Thymus (tissue), 11 donors: ENCODE data around the gene TSPOAP1. TPM values are rescaled to one million over a fixed set of nuclear protein-coding genes. Genes with fewer than 3 reads are reported as not detected.

ENCODE experiments used
- DNase-seq, 9 donors: peaks; one replicate each; pipeline ENCODE4 v3.0.0-alpha.2; 2013; ENCODE audit warnings: low spot score in 9 of 9, low read depth in 6 of 9, missing footprints in 1 of 9
- H3K27ac ChIP-seq, 2 donors: one replicate each; pipeline ENCODE4 v1.5.1; 2013; ENCODE audit warnings: control low read depth in 1 of 2, low read depth in 1 of 2, low read length in 1 of 2, mild to moderate bottlenecking in 1 of 2, moderate library complexity in 1 of 2
- H3K27me3 ChIP-seq, 2 donors: one replicate each; pipeline ENCODE4 v1.5.1; 2013; ENCODE audit warnings: low read length in 1 of 2; ENCODE audit not compliant: control insufficient read depth in 2 of 2, insufficient read depth in 1 of 2
- H3K36me3 ChIP-seq, 2 donors: one replicate each; pipeline ENCODE4 v1.5.1; 2013; ENCODE audit warnings: low read length in 1 of 2, mild to moderate bottlenecking in 1 of 2, moderate library complexity in 1 of 2; ENCODE audit not compliant: control insufficient read depth in 2 of 2, insufficient read depth in 2 of 2
- H3K4me1 ChIP-seq, 2 donors: one replicate each; pipeline ENCODE4 v1.5.1; 2013; ENCODE audit warnings: low read length in 2 of 2; ENCODE audit not compliant: control insufficient read depth in 2 of 2, insufficient read depth in 2 of 2
- H3K4me3 ChIP-seq, 2 donors: one replicate each; pipeline ENCODE4 v1.5.1; 2013; ENCODE audit warnings: low read length in 2 of 2, control low read depth in 1 of 2, mild to moderate bottlenecking in 1 of 2
- H3K9me3 ChIP-seq, 2 donors: one replicate each; pipeline ENCODE4 v1.5.1; 2013; ENCODE audit warnings: low read length in 1 of 2, mild to moderate bottlenecking in 1 of 2; ENCODE audit not compliant: control insufficient read depth in 2 of 2, insufficient read depth in 1 of 2
- WGBS: extraction: QIAGEN DNeasy Blood & Tissue Kit; methylation state at CpG from one replicate; pipeline ENCODE4 v1.1.7; 2013; 5-methylcytosine and 5-hydroxymethylcytosine counted together
- polyA plus RNA-seq: library from polyadenylated mRNA; stranded (reverse); fragments of 200-250 nt; gene quantifications from one replicate; pipeline ENCODE4 v1.2.3, GENCODE V29; 2013
- total RNA-seq: library from RNA; stranded (reverse); fragments of 120-200 nt; gene quantifications from one replicate; pipeline ENCODE4 v1.2.4, GENCODE V29; 2013
- donor health status: healthy.

TSPOAP1 gene
- total and polyA plus RNA-seq, 2 donors: 12.1 to 45.2 TPM

- peak in 7 of 9 donors; percentile 45 to 86 (median 61) for DNase-seq
- 24% methylated on average over 5 of the region's 5 CpGs for WGBS
- H3K9me3 ChIP-seq: peaks cover 0 to 4% of the 10 kb centered on the region in 2 donors
- H3K27ac ChIP-seq: peak overlapping the region in 1 of 2 donors; percentile 37
- peaks cover 39 to 53% of the 10 kb centered on the region in 2 donors for H3K36me3 ChIP-seq
- H3K4me3 ChIP-seq: no peak overlapping the region
- no peaks in the 10 kb centered on the region for H3K27me3 ChIP-seq
- H3K4me1 ChIP-seq: peaks cover 4 to 5% of the 10 kb centered on the region in 2 donors
Observed at GRCh38 chr17:58317421-58318064, 11.1 kb downstream of the TSPOAP1 start.

- no peak for DNase-seq
- H3K27ac ChIP-seq: no peak overlapping the region
- H3K9me3 ChIP-seq: peaks cover 0 to 4% of the 10 kb centered on the region in 2 donors
- peaks cover 37 to 55% of the 10 kb centered on the region in 2 donors for H3K36me3 ChIP-seq
- peaks cover 4 to 5% of the 10 kb centered on the region in 2 donors for H3K4me1 ChIP-seq
- no peaks in the 10 kb centered on the region for H3K27me3 ChIP-seq
- H3K4me3 ChIP-seq: no peak overlapping the region
- 96% methylated on average over 8 of the region's 8 CpGs for WGBS
Observed at GRCh38 chr17:58316260-58316960, 12.2 kb downstream of the TSPOAP1 start.

- no peaks in the 10 kb centered on the region for H3K27me3 ChIP-seq
- no peak for DNase-seq
- H3K4me1 ChIP-seq: peaks cover 4 to 5% of the 10 kb centered on the region in 2 donors
- H3K4me3 ChIP-seq: no peak overlapping the region
- no peak overlapping the region for H3K27ac ChIP-seq
- H3K9me3 ChIP-seq: peaks cover 0 to 4% of the 10 kb centered on the region in 2 donors
- H3K36me3 ChIP-seq: peaks cover 43 to 58% of the 10 kb centered on the region in 2 donors
- 97% methylated on average over 4 of the region's 4 CpGs for WGBS
Observed at GRCh38 chr17:58315750-58316149, 12.8 kb downstream of the TSPOAP1 start.

GRCh38 chr17:58315281-58315711 lies 13.3 kb downstream of the TSPOAP1 start:
- 97% methylated on average over 6 of the region's 6 CpGs for WGBS
- DNase-seq: no peak
- Histone ChIP-seq H3K4me1 (peaks cover 4 to 5% of the 10 kb centered on the region in 2 donors), H3K4me3 (no peak overlapping the region), H3K36me3 (peaks cover 42 to 62% of the 10 kb centered on the region in 2 donors), H3K9me3 (peaks cover 0 to 4% of the 10 kb centered on the region in 2 donors), H3K27ac (no peak overlapping the region), H3K27me3 (no peaks in the 10 kb centered on the region)

- Histone ChIP-seq H3K36me3 (peaks cover 43 to 62% of the 10 kb centered on the region in 2 donors), H3K27ac (no peak overlapping the region), H3K9me3 (peaks cover 0 to 4% of the 10 kb centered on the region in 2 donors), H3K4me1 (peaks cover 4 to 5% of the 10 kb centered on the region in 2 donors), H3K4me3 (no peak overlapping the region), H3K27me3 (no peaks in the 10 kb centered on the region)
- WGBS: 97% methylated on average over 6 of the region's 6 CpGs
- no peak for DNase-seq
Observed at GRCh38 chr17:58314706-58315015, 13.9 kb downstream of the TSPOAP1 start.

GRCh38 chr17:58313815-58314705 lies 14.5 kb downstream of the TSPOAP1 start:
- no peak overlapping the region for H3K4me3 ChIP-seq
- WGBS: 88% methylated on average over 7 of the region's 7 CpGs
- H3K27ac ChIP-seq: no peak overlapping the region
- no peaks in the 10 kb centered on the region for H3K27me3 ChIP-seq
- peaks cover 4 to 5% of the 10 kb centered on the region in 2 donors for H3K4me1 ChIP-seq
- peaks cover 0 to 4% of the 10 kb centered on the region in 2 donors for H3K9me3 ChIP-seq
- H3K36me3 ChIP-seq: peaks cover 46 to 63% of the 10 kb centered on the region in 2 donors
- no peak for DNase-seq

- Histone ChIP-seq H3K4me1 (peaks cover 2 to 4% of the 10 kb centered on the region in 2 donors), H3K27ac (no peak overlapping the region), H3K36me3 (peaks cover 52 to 71% of the 10 kb centered on the region in 2 donors), H3K4me3 (no peak overlapping the region), H3K9me3 (peaks cover 0 to 3% of the 10 kb centered on the region in 2 donors), H3K27me3 (no peaks in the 10 kb centered on the region)
- no peak for DNase-seq
- WGBS: 91% methylated on average over 1 of the region's 1 CpG
Observed at GRCh38 chr17:58312829-58313228, 15.8 kb downstream of the TSPOAP1 start.

GRCh38 chr17:58312021-58312630 lies 16.5 kb downstream of the TSPOAP1 start:
- 98% methylated on average over 23 of the region's 23 CpGs for WGBS
- Histone ChIP-seq H3K36me3 (peaks cover 53 to 78% of the 10 kb centered on the region in 2 donors), H3K27ac (no peak overlapping the region), H3K4me3 (no peak overlapping the region), H3K27me3 (no peaks in the 10 kb centered on the region), H3K9me3 (no peaks in the 10 kb centered on the region), H3K4me1 (no peaks in the 10 kb centered on the region)
- no peak for DNase-seq
